ENCODE measurements around the gene MAPRE2.
"Not testable (repeated sequence)": the region's sequence is repeated elsewhere in the genome, so short reads cannot be mapped to it uniquely, and the experiment has no call there.

The MAPRE2 gene

DNA sequence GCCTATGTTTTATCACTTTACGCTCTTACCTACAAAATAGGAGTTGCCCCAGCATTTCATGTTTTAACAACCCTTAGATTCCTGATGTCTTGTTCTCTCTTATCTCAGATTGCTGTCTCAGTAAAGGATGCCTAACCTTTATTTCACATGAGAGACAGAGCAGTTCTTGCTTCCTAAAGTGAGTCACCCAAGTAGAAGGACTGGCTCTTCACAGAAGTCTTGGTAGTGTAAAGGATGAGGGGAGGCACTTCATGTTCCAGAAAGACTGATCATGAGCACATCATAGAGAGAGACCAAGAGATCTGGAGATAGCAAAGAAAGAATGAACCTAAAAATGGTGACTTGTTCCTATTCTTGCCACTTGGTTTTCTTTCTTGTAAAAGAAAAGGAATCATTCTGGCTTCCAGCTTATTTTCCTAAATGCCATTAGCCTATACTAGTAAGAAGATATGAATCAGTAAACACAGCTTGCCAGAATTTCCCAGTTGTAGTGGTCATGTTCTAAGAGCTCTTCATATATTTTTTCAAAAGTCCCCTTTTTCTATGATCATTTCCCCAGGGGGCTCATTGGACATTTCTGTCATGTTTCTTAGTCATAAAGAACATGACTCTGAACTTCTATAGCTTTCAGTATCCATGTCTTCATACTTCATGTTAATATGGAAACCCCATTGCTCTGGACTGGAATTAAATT lies 54.9 kb downstream of the MAPRE2 start:
- H3K9me3 ChIP-seq (ENCODE audit: control insufficient read depth, low read length), result no peaks in the 10 kb centered on the region
- H3K27ac ChIP-seq (ENCODE audit: low read depth, low read length, severe bottlenecking), result peak overlapping the region; percentile 74
- H3K36me3 ChIP-seq (ENCODE audit: control insufficient read depth, insufficient read depth, low read length), result peaks cover 13% of the 10 kb centered on the region
- peaks cover 14% of the 10 kb centered on the region for H3K4me1 ChIP-seq (ENCODE audit: control insufficient read depth, insufficient read depth, low read length, poor library complexity, severe bottlenecking)
- 90 to 100% methylated on average over 1 of the region's 1 CpG for WGBS, 2 experiments (ENCODE audit: insufficient coverage in 2 of 2)
- no peak overlapping the region for H3K4me3 ChIP-seq (ENCODE audit: extremely low read depth, insufficient read depth, low read length, poor library complexity, severe bottlenecking)

GRCh38 chr18:35096677-35097011 lies 55.4 kb downstream of the MAPRE2 start:
- H3K4me3 ChIP-seq (ENCODE audit: extremely low read depth, insufficient read depth, low read length, poor library complexity, severe bottlenecking), result no peak overlapping the region
- H3K36me3 ChIP-seq (ENCODE audit: control insufficient read depth, insufficient read depth, low read length), result peaks cover 18% of the 10 kb centered on the region
- H3K9me3 ChIP-seq (ENCODE audit: control insufficient read depth, low read length), result no peaks in the 10 kb centered on the region
- no peak overlapping the region for H3K27ac ChIP-seq (ENCODE audit: low read depth, low read length, severe bottlenecking)
- H3K4me1 ChIP-seq (ENCODE audit: control insufficient read depth, insufficient read depth, low read length, poor library complexity, severe bottlenecking), result peaks cover 14% of the 10 kb centered on the region

DNA sequence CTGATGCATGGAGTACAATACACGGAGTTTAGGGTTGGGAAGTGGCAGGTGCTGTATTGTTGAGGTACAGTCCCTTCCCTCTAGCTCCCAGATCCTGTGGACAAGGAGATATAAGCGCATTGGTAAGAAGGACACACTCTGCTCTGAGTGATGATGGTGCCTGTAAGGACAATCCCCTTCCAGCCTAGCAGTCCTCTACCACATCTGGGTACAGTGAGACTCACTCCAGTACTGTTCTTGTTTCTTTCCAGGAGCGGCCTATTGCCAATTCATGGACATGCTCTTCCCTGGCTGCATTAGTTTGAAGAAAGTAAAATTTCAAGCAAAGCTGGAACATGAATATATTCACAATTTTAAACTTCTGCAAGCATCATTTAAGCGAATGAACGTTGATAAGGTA lies 56.0 kb downstream of the MAPRE2 start:
- Histone ChIP-seq H3K4me1 (ENCODE audit: control insufficient read depth, insufficient read depth, low read length, poor library complexity, severe bottlenecking) (peaks cover 14% of the 10 kb centered on the region), H3K36me3 (ENCODE audit: control insufficient read depth, insufficient read depth, low read length) (peaks cover 24% of the 10 kb centered on the region), H3K4me3 (ENCODE audit: extremely low read depth, insufficient read depth, low read length, poor library complexity, severe bottlenecking) (no peak overlapping the region), H3K9me3 (ENCODE audit: control insufficient read depth, low read length) (no peaks in the 10 kb centered on the region), H3K27ac (ENCODE audit: low read depth, low read length, severe bottlenecking) (no peak overlapping the region)
- 95% methylated on average over 4 of the region's 5 CpGs; no CpG with 5 or more reads in 1 of the 2 experiments for WGBS, 2 experiments (ENCODE audit: insufficient coverage in 2 of 2)

GRCh38 chr18:35097763-35098162 lies 56.5 kb downstream of the MAPRE2 start:
- no peak overlapping the region for H3K27ac ChIP-seq (ENCODE audit: low read depth, low read length, severe bottlenecking)
- WGBS, 2 experiments (ENCODE audit: insufficient coverage in 2 of 2), result 100% methylated on average over 1 of the region's 2 CpGs; no CpG with 5 or more reads in 1 of the 2 experiments
- peaks cover 24% of the 10 kb centered on the region for H3K36me3 ChIP-seq (ENCODE audit: control insufficient read depth, insufficient read depth, low read length)
- H3K4me3 ChIP-seq (ENCODE audit: extremely low read depth, insufficient read depth, low read length, poor library complexity, severe bottlenecking), result no peak overlapping the region
- H3K9me3 ChIP-seq (ENCODE audit: control insufficient read depth, low read length), result no peaks in the 10 kb centered on the region
- H3K4me1 ChIP-seq (ENCODE audit: control insufficient read depth, insufficient read depth, low read length, poor library complexity, severe bottlenecking), result peaks cover 14% of the 10 kb centered on the region

DNA sequence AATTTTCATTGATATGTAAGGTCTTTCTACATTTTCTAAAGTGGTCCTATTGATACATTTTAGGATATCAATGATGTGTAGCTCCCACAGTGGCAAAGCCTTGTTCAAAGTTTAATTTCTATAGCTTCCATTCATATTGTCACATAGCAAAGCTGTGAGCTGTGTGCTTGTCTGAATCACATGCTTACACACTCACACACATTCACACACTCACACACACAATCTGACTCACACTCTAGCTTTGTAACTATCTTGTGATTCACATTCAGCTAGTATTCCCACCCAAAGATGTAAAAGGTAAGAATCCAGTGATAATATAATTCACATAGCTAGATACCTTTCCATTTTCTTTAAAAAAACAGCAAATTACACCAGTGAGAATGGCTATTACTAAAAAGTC lies 58.7 kb downstream of the MAPRE2 start:
- Histone ChIP-seq H3K4me3 (ENCODE audit: extremely low read depth, insufficient read depth, low read length, poor library complexity, severe bottlenecking) (no peak overlapping the region), H3K4me1 (ENCODE audit: control insufficient read depth, insufficient read depth, low read length, poor library complexity, severe bottlenecking) (peaks cover 14% of the 10 kb centered on the region), H3K9me3 (ENCODE audit: control insufficient read depth, low read length) (no peaks in the 10 kb centered on the region), H3K36me3 (ENCODE audit: control insufficient read depth, insufficient read depth, low read length) (peaks cover 35% of the 10 kb centered on the region), H3K27ac (ENCODE audit: low read depth, low read length, severe bottlenecking) (no peak overlapping the region)

DNA sequence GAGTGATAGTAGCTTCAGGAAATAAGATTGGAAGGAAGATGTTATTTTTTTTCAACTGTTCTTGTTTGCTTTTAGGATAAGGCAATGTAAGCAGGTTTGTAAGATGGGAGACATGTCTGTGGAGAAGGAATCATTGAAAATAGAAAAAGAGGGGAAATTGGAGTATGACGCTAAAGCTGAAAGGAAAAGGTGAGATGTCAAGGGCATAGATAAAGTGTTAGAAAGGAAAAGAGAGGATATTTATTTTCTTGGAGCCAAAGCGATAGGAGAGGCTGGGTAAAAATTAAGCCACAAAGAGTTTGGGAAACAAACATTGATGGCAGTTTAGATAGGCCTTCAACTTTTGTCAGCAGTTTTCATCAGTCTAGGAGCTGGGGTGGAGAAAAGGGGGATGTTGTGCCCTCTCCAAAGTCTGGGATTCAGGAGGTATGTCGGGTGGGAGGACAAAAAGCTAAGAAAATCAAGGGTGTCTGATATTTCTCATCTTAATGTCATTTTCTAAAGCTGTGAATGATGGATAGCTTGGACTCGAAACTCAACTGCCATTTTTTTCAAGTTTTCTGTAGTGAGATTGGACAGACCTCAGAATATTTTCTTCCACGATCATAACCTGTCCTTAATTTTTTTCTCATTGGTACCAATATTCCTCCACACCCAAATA lies 63.3 kb downstream of the MAPRE2 start:
- no peak overlapping the region for H3K27ac ChIP-seq (ENCODE audit: low read depth, low read length, severe bottlenecking)
- 95 to 96% methylated on average over 4 to 5 of the region's 5 CpGs for WGBS, 2 experiments (ENCODE audit: insufficient coverage in 2 of 2)
- H3K4me1 ChIP-seq (ENCODE audit: control insufficient read depth, insufficient read depth, low read length, poor library complexity, severe bottlenecking), result no peaks in the 10 kb centered on the region
- peaks cover 22% of the 10 kb centered on the region for H3K36me3 ChIP-seq (ENCODE audit: control insufficient read depth, insufficient read depth, low read length)
- H3K9me3 ChIP-seq (ENCODE audit: control insufficient read depth, low read length), result no peaks in the 10 kb centered on the region
- H3K4me3 ChIP-seq (ENCODE audit: extremely low read depth, insufficient read depth, low read length, poor library complexity, severe bottlenecking), result no peak overlapping the region

DNA sequence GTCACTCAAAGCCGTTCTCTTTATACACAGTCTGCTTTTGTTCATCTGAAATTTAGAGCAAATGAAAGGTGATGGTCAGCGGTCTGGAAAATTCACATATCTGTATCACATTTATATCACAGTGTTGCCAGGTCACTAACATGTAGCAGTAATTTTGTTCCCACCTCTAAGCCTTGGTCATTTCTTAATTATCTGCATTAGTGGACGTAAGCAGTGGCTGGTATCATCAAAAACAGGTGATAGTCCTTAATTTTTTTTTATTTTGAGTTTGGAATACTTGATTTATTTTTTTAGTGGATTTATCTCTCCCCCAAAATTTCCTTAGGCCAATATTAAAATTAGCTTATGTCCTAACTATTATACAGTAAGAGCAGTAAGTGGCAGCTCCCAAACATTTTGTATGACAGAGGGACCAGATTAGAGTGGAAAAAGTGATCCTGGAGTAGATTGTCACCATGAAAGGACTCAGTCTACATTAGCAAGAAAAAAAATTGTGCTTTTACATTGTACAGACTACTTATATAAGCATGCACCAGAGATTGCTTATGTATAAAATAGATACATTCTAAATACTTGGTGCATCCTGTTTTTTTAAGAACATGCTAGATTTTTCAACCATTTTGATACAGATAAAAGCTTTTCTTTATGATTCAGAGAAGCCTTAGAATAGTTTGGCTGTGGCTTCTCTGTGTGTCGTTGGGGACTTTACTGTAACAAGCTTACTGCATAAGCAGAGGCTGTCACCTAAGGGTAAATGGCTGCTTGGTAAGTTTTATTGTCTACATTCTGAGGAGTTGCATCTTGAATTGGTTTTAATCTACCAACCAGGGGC lies 65.0 kb downstream of the MAPRE2 start:
- no peak overlapping the region for H3K27ac ChIP-seq (ENCODE audit: low read depth, low read length, severe bottlenecking)
- H3K4me3 ChIP-seq (ENCODE audit: extremely low read depth, insufficient read depth, low read length, poor library complexity, severe bottlenecking), result no peak overlapping the region
- H3K4me1 ChIP-seq (ENCODE audit: control insufficient read depth, insufficient read depth, low read length, poor library complexity, severe bottlenecking), result no peaks in the 10 kb centered on the region
- H3K9me3 ChIP-seq (ENCODE audit: control insufficient read depth, low read length), result no peaks in the 10 kb centered on the region
- no CpG with 5 or more reads among the region's 4 CpGs for WGBS, 2 experiments (ENCODE audit: insufficient coverage in 2 of 2)
- H3K36me3 ChIP-seq (ENCODE audit: control insufficient read depth, insufficient read depth, low read length), result peaks cover 21% of the 10 kb centered on the region

DNA sequence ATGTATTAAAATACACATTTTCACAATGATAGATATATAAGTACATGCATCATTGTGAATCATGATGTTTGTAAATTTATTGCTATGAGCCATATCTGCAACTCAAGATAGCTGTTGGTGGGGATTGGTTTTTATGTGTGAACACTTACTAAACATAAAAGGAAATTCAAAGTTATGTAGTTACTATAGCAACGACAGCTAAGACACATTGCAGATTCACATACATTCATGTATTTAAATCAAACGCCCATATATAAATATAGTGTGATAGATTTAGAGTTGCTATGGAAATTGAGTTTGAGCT lies 65.6 kb downstream of the MAPRE2 start:
- WGBS, 2 experiments (ENCODE audit: insufficient coverage in 2 of 2), result no CpG with 5 or more reads among the region's 2 CpGs
- Histone ChIP-seq H3K4me1 (ENCODE audit: control insufficient read depth, insufficient read depth, low read length, poor library complexity, severe bottlenecking) (no peaks in the 10 kb centered on the region), H3K27ac (ENCODE audit: low read depth, low read length, severe bottlenecking) (no peak overlapping the region), H3K9me3 (ENCODE audit: control insufficient read depth, low read length) (no peaks in the 10 kb centered on the region), H3K4me3 (ENCODE audit: extremely low read depth, insufficient read depth, low read length, poor library complexity, severe bottlenecking) (no peak overlapping the region), H3K36me3 (ENCODE audit: control insufficient read depth, insufficient read depth, low read length) (peaks cover 15% of the 10 kb centered on the region)

DNA sequence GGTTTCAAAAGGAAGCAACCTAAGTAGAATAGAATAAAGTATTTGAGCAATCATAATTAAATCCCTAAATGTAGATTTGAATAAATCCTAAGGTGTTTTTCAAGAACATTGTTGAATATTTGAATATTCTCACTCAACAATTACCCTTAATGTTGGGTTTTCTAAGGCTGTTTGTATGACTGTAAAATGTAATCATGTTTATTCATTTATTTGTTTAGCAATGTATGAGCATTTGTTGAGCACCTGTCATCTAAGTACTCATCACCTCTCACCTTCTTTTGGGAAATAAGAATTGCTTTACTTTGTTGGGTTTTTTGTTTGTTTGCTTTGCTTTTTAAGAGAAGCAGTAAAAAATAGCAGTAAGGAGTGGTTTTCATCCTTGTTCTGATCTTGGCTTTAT lies 66.0 kb downstream of the MAPRE2 start:
- Histone ChIP-seq H3K27ac (ENCODE audit: low read depth, low read length, severe bottlenecking) (no peak overlapping the region), H3K9me3 (ENCODE audit: control insufficient read depth, low read length) (no peaks in the 10 kb centered on the region), H3K4me1 (ENCODE audit: control insufficient read depth, insufficient read depth, low read length, poor library complexity, severe bottlenecking) (no peaks in the 10 kb centered on the region), H3K4me3 (ENCODE audit: extremely low read depth, insufficient read depth, low read length, poor library complexity, severe bottlenecking) (no peak overlapping the region), H3K36me3 (ENCODE audit: control insufficient read depth, insufficient read depth, low read length) (peaks cover 11% of the 10 kb centered on the region)

GRCh38 chr18:35108088-35108487 lies 66.9 kb downstream of the MAPRE2 start:
- H3K4me1 ChIP-seq (ENCODE audit: control insufficient read depth, insufficient read depth, low read length, poor library complexity, severe bottlenecking); H3K36me3 ChIP-seq (ENCODE audit: control insufficient read depth, insufficient read depth, low read length); H3K9me3 ChIP-seq (ENCODE audit: control insufficient read depth, low read length); H3K4me3 ChIP-seq (ENCODE audit: extremely low read depth, insufficient read depth, low read length, poor library complexity, severe bottlenecking); H3K27ac ChIP-seq (ENCODE audit: low read depth, low read length, severe bottlenecking): not testable (repeated sequence)
- no CpG with 5 or more reads among the region's 1 CpG for WGBS, 2 experiments (ENCODE audit: insufficient coverage in 2 of 2)

GRCh38 chr18:35110059-35110458 lies 68.8 kb downstream of the MAPRE2 start:
- H3K4me3 ChIP-seq (ENCODE audit: extremely low read depth, insufficient read depth, low read length, poor library complexity, severe bottlenecking), result no peak overlapping the region
- no peak overlapping the region for H3K27ac ChIP-seq (ENCODE audit: low read depth, low read length, severe bottlenecking)
- WGBS, 2 experiments (ENCODE audit: insufficient coverage in 2 of 2), result no CpG with 5 or more reads among the region's 3 CpGs
- H3K9me3 ChIP-seq (ENCODE audit: control insufficient read depth, low read length), result peaks cover 8% of the 10 kb centered on the region
- no peaks in the 10 kb centered on the region for H3K36me3 ChIP-seq (ENCODE audit: control insufficient read depth, insufficient read depth, low read length)
- H3K4me1 ChIP-seq (ENCODE audit: control insufficient read depth, insufficient read depth, low read length, poor library complexity, severe bottlenecking), result no peaks in the 10 kb centered on the region
